ENCODE results near the gene CLIP3. TPM values are rescaled to one million over a fixed set of nuclear protein-coding genes. Genes with fewer than 3 reads are reported as not detected.

CLIP3 gene
- polyA plus RNA-seq, 4 donors: 0.45 to 7.5 (median 4.6) TPM

- H3K27ac ChIP-seq (ENCODE audit: low read depth in 1 of 3, low read length in 2 of 3): no peak overlapping the region
- peaks cover 0 to 6% (median 0%) of the 10 kb centered on the region in 3 donors for H3K27me3 ChIP-seq (ENCODE audit: control insufficient read depth in 3 of 3, insufficient read depth in 3 of 3, low read length in 3 of 3)
- H3K4me3 ChIP-seq (ENCODE audit: low read depth in 1 of 3, low read length in 3 of 3): peak overlapping the region in 2 of 3 donors; percentile 76 to 83
- peak; percentile 57 to 65 for DNase-seq
- no peak for FAIRE-seq
- H3K9me3 ChIP-seq (ENCODE audit: control insufficient read depth in 2 of 2, insufficient read depth in 1 of 2, low read depth in 1 of 2, low read length in 1 of 2): no peaks in the 10 kb centered on the region
- WGBS, 3 donors: 39 to 47% (median 41%) methylated on average over 45 to 49 of the region's 49 CpGs
- H3K36me3 ChIP-seq (ENCODE audit: control insufficient read depth in 3 of 3, insufficient read depth in 2 of 3, low read depth in 1 of 3, low read length in 3 of 3): peaks cover 0 to 17% (median 5%) of the 10 kb centered on the region in 3 donors
- H3K4me1 ChIP-seq (ENCODE audit: control insufficient read depth in 3 of 3, insufficient read depth in 2 of 3, low read depth in 1 of 3, low read length in 2 of 3): peaks cover 2 to 15% (median 6%) of the 10 kb centered on the region in 3 donors
Observed at GRCh38 chr19:35993923-35994598, 38.6 kb downstream of the CLIP3 start.

GRCh38 chr19:35992907-35993765, 39.5 kb downstream of the CLIP3 start:
- no peak overlapping the region for H3K4me3 ChIP-seq (ENCODE audit: low read depth in 1 of 3, low read length in 3 of 3)
- H3K36me3 ChIP-seq (ENCODE audit: control insufficient read depth in 3 of 3, insufficient read depth in 2 of 3, low read depth in 1 of 3, low read length in 3 of 3): peaks cover 0 to 8% (median 5%) of the 10 kb centered on the region in 3 donors
- DNase-seq: no peak
- no peak overlapping the region for H3K27ac ChIP-seq (ENCODE audit: low read depth in 1 of 3, low read length in 2 of 3)
- WGBS, 3 donors: 88 to 93% (median 90%) methylated on average over 8 of the region's 8 CpGs
- peaks cover 0 to 5% of the 10 kb centered on the region in 2 donors for H3K9me3 ChIP-seq (ENCODE audit: control insufficient read depth in 2 of 2, insufficient read depth in 1 of 2, low read depth in 1 of 2, low read length in 1 of 2)
- H3K4me1 ChIP-seq (ENCODE audit: control insufficient read depth in 3 of 3, insufficient read depth in 2 of 3, low read depth in 1 of 3, low read length in 2 of 3): peaks cover 2 to 15% (median 6%) of the 10 kb centered on the region in 3 donors
- H3K27me3 ChIP-seq (ENCODE audit: control insufficient read depth in 3 of 3, insufficient read depth in 3 of 3, low read length in 3 of 3): peaks cover 0 to 12% (median 0%) of the 10 kb centered on the region in 3 donors
- FAIRE-seq: no peak

GRCh38 chr19:35991731-35992450, 40.8 kb downstream of the CLIP3 start:
- no peak for FAIRE-seq
- H3K27me3 ChIP-seq (ENCODE audit: control insufficient read depth in 3 of 3, insufficient read depth in 3 of 3, low read length in 3 of 3): peaks cover 0 to 24% (median 0%) of the 10 kb centered on the region in 3 donors
- 81 to 84% (median 81%) methylated on average over 7 of the region's 7 CpGs for WGBS, 3 donors

GRCh38 chr19:35990771-35991730, 41.6 kb downstream of the CLIP3 start:
- no peak overlapping the region for H3K4me3 ChIP-seq (ENCODE audit: low read depth in 1 of 3, low read length in 3 of 3)
- peaks cover 0 to 33% (median 4%) of the 10 kb centered on the region in 3 donors for H3K27me3 ChIP-seq (ENCODE audit: control insufficient read depth in 3 of 3, insufficient read depth in 3 of 3, low read length in 3 of 3)
- no peak for DNase-seq
- peaks cover 0 to 5% of the 10 kb centered on the region in 2 donors for H3K9me3 ChIP-seq (ENCODE audit: control insufficient read depth in 2 of 2, insufficient read depth in 1 of 2, low read depth in 1 of 2, low read length in 1 of 2)
- no peaks in the 10 kb centered on the region for H3K36me3 ChIP-seq (ENCODE audit: control insufficient read depth in 3 of 3, insufficient read depth in 2 of 3, low read depth in 1 of 3, low read length in 3 of 3)
- peaks cover 0 to 9% (median 6%) of the 10 kb centered on the region in 3 donors for H3K4me1 ChIP-seq (ENCODE audit: control insufficient read depth in 3 of 3, insufficient read depth in 2 of 3, low read depth in 1 of 3, low read length in 2 of 3)
- no peak overlapping the region for H3K27ac ChIP-seq (ENCODE audit: low read depth in 1 of 3, low read length in 2 of 3)
- 65 to 78% (median 77%) methylated on average over 10 of the region's 10 CpGs for WGBS, 3 donors
- FAIRE-seq: no peak

More at GRCh38 chr19:35991731-35992450, 40.8 kb downstream of the CLIP3 start:
- Histone ChIP-seq H3K9me3 (ENCODE audit: control insufficient read depth in 2 of 2, insufficient read depth in 1 of 2, low read depth in 1 of 2, low read length in 1 of 2) (peaks cover 0 to 5% of the 10 kb centered on the region in 2 donors), H3K27ac (ENCODE audit: low read depth in 1 of 3, low read length in 2 of 3) (no peak overlapping the region), H3K4me3 (ENCODE audit: low read depth in 1 of 3, low read length in 3 of 3) (no peak overlapping the region), H3K36me3 (ENCODE audit: control insufficient read depth in 3 of 3, insufficient read depth in 2 of 3, low read depth in 1 of 3, low read length in 3 of 3) (no peaks in the 10 kb centered on the region), H3K4me1 (ENCODE audit: control insufficient read depth in 3 of 3, insufficient read depth in 2 of 3, low read depth in 1 of 3, low read length in 2 of 3) (peaks cover 2 to 15% (median 6%) of the 10 kb centered on the region in 3 donors)
- no peak for DNase-seq

- DNase-seq (no peak), FAIRE-seq (no peak)
- Histone ChIP-seq H3K27ac (ENCODE audit: low read depth in 1 of 3, low read length in 2 of 3) (no peak overlapping the region), H3K4me3 (ENCODE audit: low read depth in 1 of 3, low read length in 3 of 3) (no peak overlapping the region), H3K9me3 (ENCODE audit: control insufficient read depth in 2 of 2, insufficient read depth in 1 of 2, low read depth in 1 of 2, low read length in 1 of 2) (peaks cover 0 to 5% of the 10 kb centered on the region in 2 donors), H3K4me1 (ENCODE audit: control insufficient read depth in 3 of 3, insufficient read depth in 2 of 3, low read depth in 1 of 3, low read length in 2 of 3) (peaks cover 0 to 5% (median 3%) of the 10 kb centered on the region in 3 donors), H3K36me3 (ENCODE audit: control insufficient read depth in 3 of 3, insufficient read depth in 2 of 3, low read depth in 1 of 3, low read length in 3 of 3) (no peaks in the 10 kb centered on the region), H3K27me3 (ENCODE audit: control insufficient read depth in 3 of 3, insufficient read depth in 3 of 3, low read length in 3 of 3) (peaks cover 0 to 41% (median 5%) of the 10 kb centered on the region in 3 donors)
- 88 to 91% (median 90%) methylated on average over 4 of the region's 4 CpGs for WGBS, 3 donors
Observed at GRCh38 chr19:35990156-35990555, 42.5 kb downstream of the CLIP3 start.

- Histone ChIP-seq H3K27me3 (ENCODE audit: control insufficient read depth in 3 of 3, insufficient read depth in 3 of 3, low read length in 3 of 3) (peaks cover 0 to 47% (median 7%) of the 10 kb centered on the region in 3 donors), H3K27ac (ENCODE audit: low read depth in 1 of 3, low read length in 2 of 3) (no peak overlapping the region), H3K4me1 (ENCODE audit: control insufficient read depth in 3 of 3, insufficient read depth in 2 of 3, low read depth in 1 of 3, low read length in 2 of 3) (no peaks in the 10 kb centered on the region), H3K4me3 (ENCODE audit: low read depth in 1 of 3, low read length in 3 of 3) (no peak overlapping the region), H3K36me3 (ENCODE audit: control insufficient read depth in 3 of 3, insufficient read depth in 2 of 3, low read depth in 1 of 3, low read length in 3 of 3) (no peaks in the 10 kb centered on the region), H3K9me3 (ENCODE audit: control insufficient read depth in 2 of 2, insufficient read depth in 1 of 2, low read depth in 1 of 2, low read length in 1 of 2) (peaks cover 0 to 5% of the 10 kb centered on the region in 2 donors)
- DNase-seq (no peak), FAIRE-seq (no peak)
- WGBS, 3 donors: 89 to 94% (median 90%) methylated on average over 3 of the region's 3 CpGs
Observed at GRCh38 chr19:35988824-35989223, 43.8 kb downstream of the CLIP3 start.

GRCh38 chr19:35987571-35987896, 45.1 kb downstream of the CLIP3 start:
- no peak for FAIRE-seq

More at GRCh38 chr19:35987571-35987896, 45.1 kb downstream of the CLIP3 start:
- peaks cover 0 to 53% (median 8%) of the 10 kb centered on the region in 3 donors for H3K27me3 ChIP-seq (ENCODE audit: control insufficient read depth in 3 of 3, insufficient read depth in 3 of 3, low read length in 3 of 3)
- peaks cover 0 to 5% of the 10 kb centered on the region in 2 donors for H3K9me3 ChIP-seq (ENCODE audit: control insufficient read depth in 2 of 2, insufficient read depth in 1 of 2, low read depth in 1 of 2, low read length in 1 of 2)
- no peak overlapping the region for H3K4me3 ChIP-seq (ENCODE audit: low read depth in 1 of 3, low read length in 3 of 3)
- 20 to 33% (median 24%) methylated on average over 7 to 8 of the region's 8 CpGs for WGBS, 3 donors
- H3K36me3 ChIP-seq (ENCODE audit: control insufficient read depth in 3 of 3, insufficient read depth in 2 of 3, low read depth in 1 of 3, low read length in 3 of 3): no peaks in the 10 kb centered on the region
- no peaks in the 10 kb centered on the region for H3K4me1 ChIP-seq (ENCODE audit: control insufficient read depth in 3 of 3, insufficient read depth in 2 of 3, low read depth in 1 of 3, low read length in 2 of 3)
- no peak for DNase-seq
- H3K27ac ChIP-seq (ENCODE audit: low read depth in 1 of 3, low read length in 2 of 3): no peak overlapping the region

All from small intestine (tissue), 7 donors.